Measurements from ENCODE around the gene ABCG2.
A peak's percentile ranks its signal among the peaks of the same experiment; 100 is the strongest.

Gene ABCG2

DNA sequence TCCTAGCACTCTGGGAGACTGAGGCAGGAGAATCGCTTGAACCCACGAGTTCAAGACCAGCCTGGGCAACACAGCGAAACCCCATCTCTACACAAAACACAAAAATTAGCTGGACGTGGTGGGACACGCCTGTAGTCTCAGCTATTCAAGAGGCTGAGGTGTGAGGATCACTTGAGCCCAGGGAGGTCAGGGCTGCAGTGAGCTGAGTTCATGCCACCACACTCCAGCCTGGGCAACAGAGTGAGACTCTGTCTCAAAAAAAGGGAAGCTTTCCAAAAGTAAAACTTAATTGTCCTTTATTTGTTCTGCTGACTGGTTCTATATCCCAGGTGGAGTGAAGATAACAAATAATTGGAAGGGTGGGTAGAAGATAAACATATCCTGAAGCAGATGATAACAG lies 45.6 kb downstream of the ABCG2 start (continued):
- no peak for TF ChIP-seq ZNF350 (tag by site-specific recombination; IDR thresholded peaks at IDR 0.05)
- TF ChIP-seq ZNF843 (tag by site-specific recombination; IDR thresholded peaks at IDR 0.05) = no peak

DNA sequence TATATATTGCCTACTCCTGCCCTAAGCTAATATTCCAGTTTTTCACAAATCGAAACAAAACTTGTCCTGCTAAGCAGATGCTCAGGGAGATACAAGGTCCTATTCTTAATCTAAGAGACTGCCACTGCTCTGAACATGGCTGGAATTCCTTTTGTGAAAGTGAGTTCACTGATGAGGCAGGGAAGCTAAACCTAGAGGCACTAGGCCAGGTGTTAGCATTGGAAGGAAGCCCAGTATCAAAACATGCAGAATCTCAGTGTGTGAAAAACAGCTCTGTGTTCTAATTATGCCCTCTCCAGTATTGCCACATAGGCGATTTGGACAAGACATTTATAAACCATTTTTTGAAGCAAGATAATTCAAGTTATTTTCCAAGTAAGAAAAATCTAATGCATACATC lies 47.6 kb downstream of the ABCG2 start:
- Histone ChIP-seq H3K4me3 (ENCODE audit: low read depth, low read length) (no peak overlapping the region), H3K4me1 (ENCODE audit: control insufficient read depth, insufficient read depth, low read length) (peaks cover 3% of the 10 kb centered on the region; the same call in 1 of the 2 replicates), H3K9me3 (ENCODE audit: control insufficient read depth, insufficient read depth, low read depth, low read length) (no peaks in the 10 kb centered on the region), H3K27ac (ENCODE audit: extremely low read depth, low read depth, low read length) (no peak overlapping the region), H3K36me3 (ENCODE audit: control insufficient read depth in 2 of 2, insufficient read depth in 1 of 2, low read length in 2 of 2) (no peaks in the 10 kb centered on the region)
- ChIA-PET CTCF (no interaction called here), POLR2A (no interaction called here)
- TF ChIP-seq ZNF830 (tag by site-specific recombination; IDR thresholded peaks at IDR 0.05; ENCODE audit: low read depth) = no peak
- TF ChIP-seq ZNF211 (tag by site-specific recombination; IDR thresholded peaks at IDR 0.05; ENCODE audit: low read depth) = no peak
- no peak for TF ChIP-seq ZNF549 (tag by site-specific recombination; IDR thresholded peaks at IDR 0.05)
- TF ChIP-seq, protein P1, sequence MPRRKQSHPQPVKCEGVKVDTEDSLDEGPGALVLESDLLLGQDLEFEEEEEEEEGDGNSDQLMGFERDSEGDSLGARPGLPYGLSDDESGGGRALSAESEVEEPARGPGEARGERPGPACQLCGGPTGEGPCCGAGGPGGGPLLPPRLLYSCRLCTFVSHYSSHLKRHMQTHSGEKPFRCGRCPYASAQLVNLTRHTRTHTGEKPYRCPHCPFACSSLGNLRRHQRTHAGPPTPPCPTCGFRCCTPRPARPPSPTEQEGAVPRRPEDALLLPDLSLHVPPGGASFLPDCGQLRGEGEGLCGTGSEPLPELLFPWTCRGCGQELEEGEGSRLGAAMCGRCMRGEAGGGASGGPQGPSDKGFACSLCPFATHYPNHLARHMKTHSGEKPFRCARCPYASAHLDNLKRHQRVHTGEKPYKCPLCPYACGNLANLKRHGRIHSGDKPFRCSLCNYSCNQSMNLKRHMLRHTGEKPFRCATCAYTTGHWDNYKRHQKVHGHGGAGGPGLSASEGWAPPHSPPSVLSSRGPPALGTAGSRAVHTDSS (tag by site-specific recombination; IDR thresholded peaks at IDR 0.05) = no peak
- no peak for TF ChIP-seq ZNF621 (tag by site-specific recombination; IDR thresholded peaks at IDR 0.05)
- TF ChIP-seq ZIC2 (tag by site-specific recombination; IDR thresholded peaks at IDR 0.05) = no peak
- TF ChIP-seq ZNF623 (tag by site-specific recombination; IDR thresholded peaks at IDR 0.05) = no peak
- no peak for TF ChIP-seq ZNF776 (tag by site-specific recombination; IDR thresholded peaks at IDR 0.05; ENCODE audit: borderline replicate concordance)
- no peak for TF ChIP-seq ZXDB (tag by site-specific recombination; IDR thresholded peaks at IDR 0.05)
- no peak for TF ChIP-seq ZFP69B (tag by site-specific recombination; IDR thresholded peaks at IDR 0.05)

DNA sequence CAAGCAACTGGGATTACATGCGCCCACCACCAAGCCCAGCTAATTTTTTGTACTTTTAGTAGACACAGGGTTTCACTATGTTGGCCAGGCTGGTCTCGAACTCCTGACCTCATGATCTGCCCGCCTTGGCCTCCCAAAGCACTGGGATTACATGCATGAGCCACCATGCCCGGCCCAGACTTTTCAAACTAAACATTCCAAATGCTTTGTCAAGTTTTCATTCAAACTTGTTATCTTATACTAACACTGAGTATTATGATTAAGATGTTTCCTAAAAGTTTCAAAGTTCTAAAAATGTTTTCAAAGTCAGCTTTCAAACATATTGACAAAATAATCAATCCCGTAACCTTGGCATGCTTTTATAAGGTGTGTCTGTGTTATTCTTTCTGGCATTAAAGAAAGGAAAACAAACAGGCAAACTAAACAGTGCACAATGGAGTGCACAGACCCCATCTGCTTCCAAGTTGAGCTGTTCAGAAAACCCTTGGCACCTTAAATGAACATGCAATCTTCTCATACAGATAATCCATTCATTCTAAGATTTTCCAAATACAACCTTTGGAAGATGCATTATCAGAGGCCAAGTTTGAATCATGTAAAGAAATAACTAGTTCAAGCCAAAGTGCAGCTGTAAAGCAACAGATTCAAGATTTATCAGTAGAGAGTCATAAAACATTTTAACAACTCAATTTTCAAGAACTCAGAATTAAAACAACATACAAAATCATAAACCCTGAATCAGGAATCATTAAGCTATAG lies 49.1 kb downstream of the ABCG2 start:
- CTCF ChIA-PET = interaction anchor here (0.7 kb wide), 1 partner anchor 467 kb away, joined by 3 read pairs; no protein-coding TSS in a partner anchor
- Histone ChIP-seq H3K36me3 (ENCODE audit: control insufficient read depth in 2 of 2, insufficient read depth in 1 of 2, low read length in 2 of 2) (no peaks in the 10 kb centered on the region), H3K4me1 (ENCODE audit: control insufficient read depth, insufficient read depth, low read length) (peaks cover 8% of the 10 kb centered on the region), H3K9me3 (ENCODE audit: control insufficient read depth, insufficient read depth, low read depth, low read length) (no peaks in the 10 kb centered on the region), H3K27ac (ENCODE audit: extremely low read depth, low read depth, low read length) (no peak overlapping the region), H3K4me3 (ENCODE audit: low read depth, low read length) (no peak overlapping the region)
- POLR2A ChIA-PET = no interaction called here
- TF ChIP-seq OVOL3 (tag by site-specific recombination; IDR thresholded peaks at IDR 0.05) = no peak
- no peak for TF ChIP-seq ZNF776 (tag by site-specific recombination; IDR thresholded peaks at IDR 0.05; ENCODE audit: borderline replicate concordance)
- TF ChIP-seq, protein P2, sequence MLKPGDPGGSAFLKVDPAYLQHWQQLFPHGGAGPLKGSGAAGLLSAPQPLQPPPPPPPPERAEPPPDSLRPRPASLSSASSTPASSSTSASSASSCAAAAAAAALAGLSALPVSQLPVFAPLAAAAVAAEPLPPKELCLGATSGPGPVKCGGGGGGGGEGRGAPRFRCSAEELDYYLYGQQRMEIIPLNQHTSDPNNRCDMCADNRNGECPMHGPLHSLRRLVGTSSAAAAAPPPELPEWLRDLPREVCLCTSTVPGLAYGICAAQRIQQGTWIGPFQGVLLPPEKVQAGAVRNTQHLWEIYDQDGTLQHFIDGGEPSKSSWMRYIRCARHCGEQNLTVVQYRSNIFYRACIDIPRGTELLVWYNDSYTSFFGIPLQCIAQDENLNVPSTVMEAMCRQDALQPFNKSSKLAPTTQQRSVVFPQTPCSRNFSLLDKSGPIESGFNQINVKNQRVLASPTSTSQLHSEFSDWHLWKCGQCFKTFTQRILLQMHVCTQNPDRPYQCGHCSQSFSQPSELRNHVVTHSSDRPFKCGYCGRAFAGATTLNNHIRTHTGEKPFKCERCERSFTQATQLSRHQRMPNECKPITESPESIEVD (tag by site-specific recombination; IDR thresholded peaks at IDR 0.05) = peak; percentile 79
- TF ChIP-seq, protein P3, sequence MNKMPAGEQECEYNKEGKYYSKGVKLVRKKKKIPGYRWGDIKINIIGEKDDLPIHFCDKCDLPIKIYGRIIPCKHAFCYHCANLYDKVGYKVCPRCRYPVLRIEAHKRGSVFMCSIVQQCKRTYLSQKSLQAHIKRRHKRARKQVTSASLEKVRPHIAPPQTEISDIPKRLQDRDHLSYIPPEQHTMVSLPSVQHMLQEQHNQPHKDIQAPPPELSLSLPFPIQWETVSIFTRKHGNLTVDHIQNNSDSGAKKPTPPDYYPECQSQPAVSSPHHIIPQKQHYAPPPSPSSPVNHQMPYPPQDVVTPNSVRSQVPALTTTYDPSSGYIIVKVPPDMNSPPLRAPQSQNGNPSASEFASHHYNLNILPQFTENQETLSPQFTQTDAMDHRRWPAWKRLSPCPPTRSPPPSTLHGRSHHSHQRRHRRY (tag by site-specific recombination; IDR thresholded peaks at IDR 0.05) = no peak
- TF ChIP-seq REPIN1 (tag by site-specific recombination; IDR thresholded peaks at IDR 0.05; ENCODE audit: low read depth) = no peak
- no peak for TF ChIP-seq BCL11A (tag by site-specific recombination; IDR thresholded peaks at IDR 0.05; ENCODE audit: low read depth)
- no peak for TF ChIP-seq ZNF121 (tag by site-specific recombination; IDR thresholded peaks at IDR 0.05)
- TF ChIP-seq, protein P4, sequence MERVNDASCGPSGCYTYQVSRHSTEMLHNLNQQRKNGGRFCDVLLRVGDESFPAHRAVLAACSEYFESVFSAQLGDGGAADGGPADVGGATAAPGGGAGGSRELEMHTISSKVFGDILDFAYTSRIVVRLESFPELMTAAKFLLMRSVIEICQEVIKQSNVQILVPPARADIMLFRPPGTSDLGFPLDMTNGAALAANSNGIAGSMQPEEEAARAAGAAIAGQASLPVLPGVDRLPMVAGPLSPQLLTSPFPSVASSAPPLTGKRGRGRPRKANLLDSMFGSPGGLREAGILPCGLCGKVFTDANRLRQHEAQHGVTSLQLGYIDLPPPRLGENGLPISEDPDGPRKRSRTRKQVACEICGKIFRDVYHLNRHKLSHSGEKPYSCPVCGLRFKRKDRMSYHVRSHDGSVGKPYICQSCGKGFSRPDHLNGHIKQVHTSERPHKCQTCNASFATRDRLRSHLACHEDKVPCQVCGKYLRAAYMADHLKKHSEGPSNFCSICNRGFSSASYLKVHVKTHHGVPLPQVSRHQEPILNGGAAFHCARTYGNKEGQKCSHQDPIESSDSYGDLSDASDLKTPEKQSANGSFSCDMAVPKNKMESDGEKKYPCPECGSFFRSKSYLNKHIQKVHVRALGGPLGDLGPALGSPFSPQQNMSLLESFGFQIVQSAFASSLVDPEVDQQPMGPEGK (tag by site-specific recombination; IDR thresholded peaks at IDR 0.05) = no peak
- no peak for TF ChIP-seq ZBTB20 (tag by site-specific recombination; IDR thresholded peaks at IDR 0.05)
- TF ChIP-seq, protein P5, sequence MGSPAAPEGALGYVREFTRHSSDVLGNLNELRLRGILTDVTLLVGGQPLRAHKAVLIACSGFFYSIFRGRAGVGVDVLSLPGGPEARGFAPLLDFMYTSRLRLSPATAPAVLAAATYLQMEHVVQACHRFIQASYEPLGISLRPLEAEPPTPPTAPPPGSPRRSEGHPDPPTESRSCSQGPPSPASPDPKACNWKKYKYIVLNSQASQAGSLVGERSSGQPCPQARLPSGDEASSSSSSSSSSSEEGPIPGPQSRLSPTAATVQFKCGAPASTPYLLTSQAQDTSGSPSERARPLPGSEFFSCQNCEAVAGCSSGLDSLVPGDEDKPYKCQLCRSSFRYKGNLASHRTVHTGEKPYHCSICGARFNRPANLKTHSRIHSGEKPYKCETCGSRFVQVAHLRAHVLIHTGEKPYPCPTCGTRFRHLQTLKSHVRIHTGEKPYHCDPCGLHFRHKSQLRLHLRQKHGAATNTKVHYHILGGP (tag by site-specific recombination; IDR thresholded peaks at IDR 0.05) = no peak
- TF ChIP-seq SCRT1 (tag by site-specific recombination; IDR thresholded peaks at IDR 0.05; ENCODE audit: borderline replicate concordance) = peak; percentile 57; the same call in 1 of the 2 replicates
- TF ChIP-seq TCF7L2 (IDR thresholded peaks at IDR 0.05; ENCODE audit: borderline replicate concordance, low read depth, low read length) = peak; percentile 76; the same call in 1 of the 2 replicates
- TF ChIP-seq ZNF768 (tag by site-specific recombination; IDR thresholded peaks at IDR 0.05) = no peak
- TF ChIP-seq ZNF112 (tag by site-specific recombination; IDR thresholded peaks at IDR 0.05) = no peak
